Measurements from ENCODE around the gene LGR6.

The LGR6 gene

DNA sequence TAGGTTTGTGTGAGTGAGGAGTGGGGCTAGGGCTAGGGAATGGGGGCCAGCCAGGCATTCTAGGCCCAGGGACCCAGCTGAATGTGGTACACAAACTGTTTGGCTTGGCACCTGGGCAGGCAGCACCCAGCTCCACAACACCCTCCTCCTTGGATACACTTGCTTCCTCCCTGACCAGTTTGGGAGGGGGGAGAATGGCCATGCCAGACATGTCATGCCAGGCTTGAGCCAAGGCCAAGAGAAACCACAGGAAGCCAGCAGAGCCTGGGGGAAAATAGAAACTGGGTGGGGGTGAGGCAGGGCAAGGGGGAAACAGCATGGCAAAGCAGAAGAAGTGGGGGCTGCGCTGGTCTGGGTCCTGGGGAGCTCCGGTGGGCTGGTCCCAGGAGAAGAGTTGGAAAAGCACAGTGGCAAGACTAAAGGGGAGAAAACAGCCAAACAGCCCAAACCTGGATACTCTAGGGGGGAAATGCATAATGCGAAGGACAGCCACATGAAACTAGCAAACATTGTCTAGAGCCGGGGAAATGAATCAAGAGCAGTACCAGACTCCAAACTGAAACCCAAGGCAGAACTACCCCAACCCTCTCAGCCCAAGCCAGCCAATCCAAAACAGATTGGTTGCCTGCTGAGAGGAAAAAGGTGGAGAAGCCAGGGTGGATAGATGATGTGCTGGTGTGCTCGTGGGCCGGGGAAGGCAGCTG, 47.9 kb downstream of the LGR6 start:
- Histone ChIP-seq H3K36me3 (ENCODE audit: insufficient read depth, insufficient read length, low read length) (no peaks in the 10 kb centered on the region), H3K9ac (ENCODE audit: insufficient read length, low read depth) (no peak overlapping the region), H3K4me1 (ENCODE audit: insufficient read depth, insufficient read length) (peaks cover 12% of the 10 kb centered on the region), H3K27me3 (ENCODE audit: insufficient read depth, insufficient read length) (no peaks in the 10 kb centered on the region), H3K4me3 (ENCODE audit: insufficient read length, low read depth) (no peak overlapping the region), H3K9me3 (ENCODE audit: insufficient read depth, low read length) (no peaks in the 10 kb centered on the region)
- TF ChIP-seq ZNF274 (IDR thresholded peaks at IDR 0.05; ENCODE audit: low read depth, low read length) (no peak), SUZ12 (IDR thresholded peaks at IDR 0.05; ENCODE audit: extremely low read depth, insufficient read depth, insufficient read length) (no peak), YY1 (IDR thresholded peaks at IDR 0.05; ENCODE audit: insufficient read depth, insufficient read length) (no peak)
- DNase-seq (ENCODE audit: low read depth, low spot score) = no peak

DNA sequence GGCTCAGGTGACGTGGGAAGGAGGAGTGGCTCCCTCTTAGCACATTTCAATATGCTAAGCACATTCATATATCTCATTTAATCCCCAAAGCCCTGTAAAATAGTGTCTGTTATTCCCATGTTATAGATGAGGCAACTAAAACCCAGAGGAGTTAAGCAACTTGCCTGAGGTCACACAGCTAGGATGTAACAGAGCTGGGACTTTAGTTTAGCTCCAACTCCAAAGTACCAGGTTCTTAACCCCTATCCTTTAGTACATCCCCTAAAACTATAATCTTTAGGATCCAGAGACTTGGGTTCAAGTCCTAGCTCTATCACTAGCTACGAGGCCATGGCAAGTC, 48.5 kb downstream of the LGR6 start:
- TF ChIP-seq ZNF274 (IDR thresholded peaks at IDR 0.05; ENCODE audit: low read depth, low read length) (no peak), SUZ12 (IDR thresholded peaks at IDR 0.05; ENCODE audit: extremely low read depth, insufficient read depth, insufficient read length) (no peak), YY1 (IDR thresholded peaks at IDR 0.05; ENCODE audit: insufficient read depth, insufficient read length) (no peak)
- no peak for DNase-seq (ENCODE audit: low read depth, low spot score)
- Histone ChIP-seq H3K4me1 (ENCODE audit: insufficient read depth, insufficient read length) (peaks cover 7% of the 10 kb centered on the region), H3K9ac (ENCODE audit: insufficient read length, low read depth) (no peak overlapping the region), H3K4me3 (ENCODE audit: insufficient read length, low read depth) (no peak overlapping the region), H3K9me3 (ENCODE audit: insufficient read depth, low read length) (no peaks in the 10 kb centered on the region), H3K27me3 (ENCODE audit: insufficient read depth, insufficient read length) (no peaks in the 10 kb centered on the region), H3K36me3 (ENCODE audit: insufficient read depth, insufficient read length, low read length) (no peaks in the 10 kb centered on the region)

DNA sequence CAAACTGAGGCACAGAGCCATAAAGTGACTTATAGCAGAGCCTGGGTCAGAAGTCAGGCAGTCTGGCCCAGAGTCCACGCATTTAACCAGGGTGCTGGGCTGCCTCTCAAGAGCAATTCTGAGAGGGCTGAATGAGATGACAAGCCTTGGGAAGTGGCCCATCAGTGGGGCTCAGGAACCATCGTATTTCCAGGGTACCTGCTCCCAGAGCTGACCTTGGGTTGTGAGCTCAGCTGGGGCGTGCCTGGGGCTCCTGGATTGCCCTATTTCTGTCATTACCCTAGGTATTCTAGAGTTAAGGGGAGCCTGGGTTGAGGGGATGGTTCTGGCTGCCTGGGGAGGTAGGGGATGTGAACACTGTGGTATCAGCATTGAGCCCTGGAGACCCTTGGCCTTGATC, 49.4 kb downstream of the LGR6 start:
- no peak overlapping the region for H3K9ac ChIP-seq (ENCODE audit: insufficient read length, low read depth)
- H3K4me3 ChIP-seq (ENCODE audit: insufficient read length, low read depth) = no peak overlapping the region
- TF ChIP-seq ZNF274 (IDR thresholded peaks at IDR 0.05; ENCODE audit: low read depth, low read length) (no peak), SUZ12 (IDR thresholded peaks at IDR 0.05; ENCODE audit: extremely low read depth, insufficient read depth, insufficient read length) (no peak), YY1 (IDR thresholded peaks at IDR 0.05; ENCODE audit: insufficient read depth, insufficient read length) (no peak)
- DNase-seq (ENCODE audit: low read depth, low spot score) = no peak
- H3K9me3 ChIP-seq (ENCODE audit: insufficient read depth, low read length) = no peaks in the 10 kb centered on the region
- peaks cover 5% of the 10 kb centered on the region for H3K4me1 ChIP-seq (ENCODE audit: insufficient read depth, insufficient read length)
- H3K36me3 ChIP-seq (ENCODE audit: insufficient read depth, insufficient read length, low read length) = no peaks in the 10 kb centered on the region
- no peaks in the 10 kb centered on the region for H3K27me3 ChIP-seq (ENCODE audit: insufficient read depth, insufficient read length)

DNA sequence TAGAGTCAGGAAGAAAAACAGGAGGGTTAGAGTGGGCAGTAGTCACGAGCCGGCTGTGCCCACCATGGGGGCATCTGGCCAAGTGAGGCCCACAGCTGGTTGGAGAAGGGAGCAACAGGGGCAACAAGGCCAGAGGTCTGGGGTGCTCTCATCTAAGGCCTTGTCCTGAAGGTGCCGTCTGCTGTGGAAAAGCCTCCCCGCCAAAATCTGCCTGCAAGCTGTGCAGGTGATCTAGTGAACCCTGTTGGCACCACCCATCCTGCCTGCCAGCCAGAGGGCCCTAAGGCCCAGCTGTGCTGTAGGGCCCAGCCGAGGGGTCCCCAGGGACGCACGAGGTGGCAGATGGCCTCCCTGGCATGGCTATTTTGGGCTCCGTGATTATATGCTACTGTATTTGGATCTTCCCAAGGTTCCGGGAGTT, 51.3 kb downstream of the LGR6 start:
- no peak overlapping the region for H3K9ac ChIP-seq (ENCODE audit: insufficient read length, low read depth)
- peaks cover 11% of the 10 kb centered on the region for H3K4me1 ChIP-seq (ENCODE audit: insufficient read depth, insufficient read length)
- peaks cover 5% of the 10 kb centered on the region for H3K27me3 ChIP-seq (ENCODE audit: insufficient read depth, insufficient read length)
- H3K9me3 ChIP-seq (ENCODE audit: insufficient read depth, low read length) = no peaks in the 10 kb centered on the region
- DNase-seq (ENCODE audit: low read depth, low spot score) = no peak
- no peaks in the 10 kb centered on the region for H3K36me3 ChIP-seq (ENCODE audit: insufficient read depth, insufficient read length, low read length)
- TF ChIP-seq SUZ12 (IDR thresholded peaks at IDR 0.05; ENCODE audit: extremely low read depth, insufficient read depth, insufficient read length) = no peak
- TF ChIP-seq ZNF274 (IDR thresholded peaks at IDR 0.05; ENCODE audit: low read depth, low read length) = no peak
- no peak for TF ChIP-seq YY1 (IDR thresholded peaks at IDR 0.05; ENCODE audit: insufficient read depth, insufficient read length)
- no peak overlapping the region for H3K4me3 ChIP-seq (ENCODE audit: insufficient read length, low read depth)

DNA sequence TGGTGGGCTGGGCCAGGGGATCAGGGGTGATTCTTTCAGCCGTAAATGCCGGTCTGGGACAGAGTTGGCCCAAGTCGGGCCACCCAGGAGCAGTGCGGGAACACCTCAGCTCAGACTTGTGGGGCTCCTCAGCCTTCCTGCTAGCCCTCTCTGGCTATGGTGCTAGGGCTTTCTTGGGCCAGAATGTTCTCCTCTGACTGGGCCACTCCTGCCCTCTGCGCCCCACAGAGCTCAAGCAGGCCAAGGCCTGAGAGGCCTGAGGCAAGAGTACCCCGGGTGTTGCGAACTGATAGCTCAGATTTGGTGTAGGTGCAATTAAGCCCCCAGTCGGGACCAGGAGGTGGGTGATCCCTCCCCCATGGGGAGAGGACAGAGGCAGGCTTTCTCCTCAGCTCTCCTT, 51.8 kb downstream of the LGR6 start:
- no peaks in the 10 kb centered on the region for H3K36me3 ChIP-seq (ENCODE audit: insufficient read depth, insufficient read length, low read length)
- H3K9me3 ChIP-seq (ENCODE audit: insufficient read depth, low read length) = no peaks in the 10 kb centered on the region
- peaks cover 11% of the 10 kb centered on the region for H3K4me1 ChIP-seq (ENCODE audit: insufficient read depth, insufficient read length)
- H3K9ac ChIP-seq (ENCODE audit: insufficient read length, low read depth) = no peak overlapping the region
- H3K4me3 ChIP-seq (ENCODE audit: insufficient read length, low read depth) = no peak overlapping the region
- peaks cover 5% of the 10 kb centered on the region for H3K27me3 ChIP-seq (ENCODE audit: insufficient read depth, insufficient read length)
- TF ChIP-seq SUZ12 (IDR thresholded peaks at IDR 0.05; ENCODE audit: extremely low read depth, insufficient read depth, insufficient read length) (no peak), ZNF274 (IDR thresholded peaks at IDR 0.05; ENCODE audit: low read depth, low read length) (no peak), YY1 (IDR thresholded peaks at IDR 0.05; ENCODE audit: insufficient read depth, insufficient read length) (no peak)
- DNase-seq (ENCODE audit: low read depth, low spot score) = no peak

DNA sequence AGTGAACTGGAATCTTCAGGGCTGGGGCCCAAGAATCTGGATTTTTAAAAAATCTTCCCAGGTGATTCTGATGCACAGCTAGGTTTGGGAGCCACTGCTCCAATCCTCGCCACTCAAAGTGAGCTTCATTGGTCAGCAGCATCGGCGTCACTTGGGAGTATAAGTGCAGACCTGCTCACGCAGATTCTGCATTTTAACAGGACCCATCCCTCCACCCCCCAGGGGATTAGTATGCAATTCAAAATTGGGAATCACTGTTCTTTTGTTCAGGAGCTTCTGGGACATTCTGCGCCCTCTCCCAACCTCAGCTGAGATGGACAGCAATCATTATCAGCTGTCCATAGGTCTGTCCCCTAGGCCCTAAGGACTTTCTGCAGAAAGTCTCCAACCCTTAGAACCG, 53.5 kb downstream of the LGR6 start:
- DNase-seq (ENCODE audit: low read depth, low spot score) = no peak
- Histone ChIP-seq H3K9ac (ENCODE audit: insufficient read length, low read depth) (no peak overlapping the region), H3K9me3 (ENCODE audit: insufficient read depth, low read length) (no peaks in the 10 kb centered on the region), H3K4me1 (ENCODE audit: insufficient read depth, insufficient read length) (peaks cover 7% of the 10 kb centered on the region), H3K36me3 (ENCODE audit: insufficient read depth, insufficient read length, low read length) (no peaks in the 10 kb centered on the region), H3K4me3 (ENCODE audit: insufficient read length, low read depth) (no peak overlapping the region), H3K27me3 (ENCODE audit: insufficient read depth, insufficient read length) (peaks cover 5% of the 10 kb centered on the region)
- TF ChIP-seq SUZ12 (IDR thresholded peaks at IDR 0.05; ENCODE audit: extremely low read depth, insufficient read depth, insufficient read length) (no peak), YY1 (IDR thresholded peaks at IDR 0.05; ENCODE audit: insufficient read depth, insufficient read length) (no peak), ZNF274 (IDR thresholded peaks at IDR 0.05; ENCODE audit: low read depth, low read length) (no peak)

DNA sequence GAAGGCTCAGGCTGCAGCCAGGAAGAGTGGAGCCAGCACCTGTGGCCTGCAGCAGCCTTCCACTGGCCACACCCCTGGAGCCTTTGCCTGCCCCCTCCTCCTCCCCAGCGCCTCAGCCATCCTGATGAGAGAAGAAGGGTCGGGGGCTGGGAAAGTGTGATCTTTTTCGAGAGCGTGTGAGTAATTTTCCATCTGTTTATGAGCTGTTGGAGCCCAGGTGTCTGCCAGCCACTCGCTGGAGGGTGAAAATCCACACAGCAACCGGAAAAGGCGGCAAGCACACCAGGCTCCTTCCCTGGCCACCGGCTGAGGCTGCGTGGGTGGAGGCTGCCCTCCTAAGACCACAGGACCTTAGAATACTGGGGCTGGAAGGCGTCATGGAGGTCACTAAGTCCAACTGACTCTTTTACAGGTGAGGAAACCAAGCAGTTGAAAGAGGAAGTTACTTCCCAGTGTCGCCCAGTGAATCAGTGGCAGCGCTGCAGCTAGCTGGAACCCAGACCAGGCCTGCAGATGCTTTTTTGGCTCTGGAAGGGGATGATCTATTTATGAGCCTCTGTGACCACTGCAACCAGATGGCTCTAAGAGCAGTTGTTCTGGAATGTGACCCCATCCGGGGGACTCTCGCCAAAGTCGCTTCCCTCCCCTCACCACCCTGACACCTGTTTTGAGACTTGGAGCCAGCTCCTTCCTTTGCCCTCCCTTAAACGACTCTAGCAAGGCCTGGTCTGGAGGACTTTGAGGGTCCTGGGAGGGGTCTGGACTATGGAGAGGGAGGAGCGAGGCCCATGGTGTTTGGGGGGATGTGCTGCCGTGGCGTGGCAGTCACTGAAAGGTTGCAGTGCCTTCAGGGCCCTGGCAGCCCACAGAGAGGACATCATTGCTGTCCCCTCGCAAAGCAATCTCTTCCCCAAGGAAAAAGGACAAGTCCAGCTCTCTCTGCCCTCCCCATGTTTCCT, 54.5 kb downstream of the LGR6 start:
- Histone ChIP-seq H3K4me1 (ENCODE audit: insufficient read depth, insufficient read length) (peaks cover 9% of the 10 kb centered on the region), H3K36me3 (ENCODE audit: insufficient read depth, insufficient read length, low read length) (no peaks in the 10 kb centered on the region), H3K4me3 (ENCODE audit: insufficient read length, low read depth) (no peak overlapping the region), H3K9ac (ENCODE audit: insufficient read length, low read depth) (no peak overlapping the region), H3K9me3 (ENCODE audit: insufficient read depth, low read length) (no peaks in the 10 kb centered on the region), H3K27me3 (ENCODE audit: insufficient read depth, insufficient read length) (peaks cover 5% of the 10 kb centered on the region)
- no peak for TF ChIP-seq YY1 (IDR thresholded peaks at IDR 0.05; ENCODE audit: insufficient read depth, insufficient read length)
- no peak for TF ChIP-seq ZNF274 (IDR thresholded peaks at IDR 0.05; ENCODE audit: low read depth, low read length)
- no peak for TF ChIP-seq SUZ12 (IDR thresholded peaks at IDR 0.05; ENCODE audit: extremely low read depth, insufficient read depth, insufficient read length)
- DNase-seq (ENCODE audit: low read depth, low spot score) = no peak

All from NT2/D1 (cell line).